ENCODE results near the gene USP50. TPM values are rescaled to one million over a fixed set of nuclear protein-coding genes. Genes with fewer than 3 reads are reported as not detected.

Gene USP50
- total RNA-seq, 1 donor from 2014 or later, result 1.5 TPM

DNA sequence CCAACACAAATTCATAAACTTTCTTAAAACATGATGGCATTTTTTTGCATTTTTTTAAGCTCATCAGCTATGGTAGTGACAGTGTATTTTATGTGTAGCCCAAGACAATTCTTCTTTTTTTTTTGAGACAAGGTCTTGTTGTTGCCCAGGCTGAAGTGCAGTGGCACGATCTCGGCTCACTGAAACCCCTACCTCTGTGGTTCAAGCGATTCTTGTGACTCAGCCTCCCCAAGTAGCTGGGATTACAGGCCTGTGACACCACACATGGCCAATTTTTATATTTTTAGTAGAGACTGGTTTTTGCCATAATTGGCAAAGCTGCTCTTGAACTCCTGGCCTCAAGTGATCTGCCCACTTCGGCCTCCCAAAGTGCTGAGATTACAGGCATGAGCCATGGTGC is 17.3 kb upstream of the USP50 start:
- no peak overlapping the region for H3K27ac Mint-ChIP-seq
- DNase-seq (ENCODE audit: low spot score in 2 of 2, unreplicated experiment in 2 of 2), result no peak
- no peaks in the 10 kb centered on the region for H3K4me1 Mint-ChIP-seq
- no peak for TF ChIP-seq CTCF (IDR thresholded peaks at IDR 0.05; ENCODE audit: unreplicated experiment)
- H3K9me3 Mint-ChIP-seq, result no peaks in the 10 kb centered on the region
- H3K36me3 Mint-ChIP-seq, result peaks cover 25% of the 10 kb centered on the region
- no peak overlapping the region for H3K4me3 Mint-ChIP-seq
- no peaks in the 10 kb centered on the region for H3K27me3 Mint-ChIP-seq (ENCODE audit: low read depth)

GRCh38 chr15:50562735-50563640 is 16.5 kb upstream of the USP50 start:
- Mint-ChIP-seq H3K27ac (no peak overlapping the region), H3K4me3 (no peak overlapping the region), H3K4me1 (no peaks in the 10 kb centered on the region), H3K27me3 (ENCODE audit: low read depth) (no peaks in the 10 kb centered on the region), H3K36me3 (peaks cover 23% of the 10 kb centered on the region), H3K9me3 (no peaks in the 10 kb centered on the region)
- no peak for TF ChIP-seq CTCF (IDR thresholded peaks at IDR 0.05; ENCODE audit: unreplicated experiment)
- no peak for DNase-seq (ENCODE audit: low spot score in 2 of 2, unreplicated experiment in 2 of 2)

GRCh38 chr15:50558012-50558411 is 11.5 kb upstream of the USP50 start:
- no peak for DNase-seq (ENCODE audit: low spot score in 2 of 2, unreplicated experiment in 2 of 2)
- Mint-ChIP-seq H3K36me3 (peaks cover 26% of the 10 kb centered on the region), H3K9me3 (peaks cover 4% of the 10 kb centered on the region), H3K4me1 (no peaks in the 10 kb centered on the region), H3K27me3 (ENCODE audit: low read depth) (no peaks in the 10 kb centered on the region), H3K4me3 (no peak overlapping the region), H3K27ac (no peak overlapping the region)
- TF ChIP-seq CTCF (IDR thresholded peaks at IDR 0.05; ENCODE audit: unreplicated experiment), result no peak

DNA sequence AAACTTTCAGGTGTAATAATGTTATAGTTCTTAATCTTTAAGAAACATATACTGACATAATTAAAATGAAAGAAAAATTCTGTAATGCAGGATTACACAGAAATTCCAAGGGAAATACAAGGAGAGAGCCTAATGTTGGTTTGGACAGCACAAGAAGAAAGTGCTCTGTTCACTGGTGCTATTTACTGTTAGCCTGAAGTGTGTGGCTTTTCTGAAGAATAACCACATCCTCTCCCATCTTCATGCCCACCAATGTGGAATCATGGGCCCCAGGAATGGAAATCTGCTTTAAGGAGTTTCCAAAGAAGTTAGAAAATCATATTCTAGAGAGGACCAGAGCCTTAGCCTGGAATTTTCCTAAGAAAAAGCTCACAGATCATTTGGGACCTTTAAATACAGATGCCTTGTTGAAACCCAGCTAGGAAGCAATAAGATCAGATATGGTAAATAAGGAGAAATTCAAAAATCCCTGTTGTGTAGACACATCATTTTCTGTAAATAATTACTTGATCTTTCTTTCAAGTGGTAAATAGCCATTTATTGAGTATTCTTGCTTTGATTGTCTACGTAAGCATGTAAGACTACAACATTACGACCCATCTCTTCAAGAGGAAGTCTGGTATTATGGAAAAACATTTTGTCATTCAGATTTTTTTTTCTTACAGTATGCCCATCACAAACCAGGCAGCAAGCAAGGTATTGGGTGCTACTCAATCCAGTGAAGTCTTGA is 10.3 kb upstream of the USP50 start:
- H3K36me3 Mint-ChIP-seq, result peaks cover 20% of the 10 kb centered on the region
- no peaks in the 10 kb centered on the region for H3K4me1 Mint-ChIP-seq
- no peak for TF ChIP-seq CTCF (IDR thresholded peaks at IDR 0.05; ENCODE audit: unreplicated experiment)
- H3K9me3 Mint-ChIP-seq, result peaks cover 4% of the 10 kb centered on the region
- DNase-seq (ENCODE audit: low spot score in 2 of 2, unreplicated experiment in 2 of 2), result no peak
- no peak overlapping the region for H3K27ac Mint-ChIP-seq
- H3K27me3 Mint-ChIP-seq (ENCODE audit: low read depth), result no peaks in the 10 kb centered on the region
- H3K4me3 Mint-ChIP-seq, result no peak overlapping the region

DNA sequence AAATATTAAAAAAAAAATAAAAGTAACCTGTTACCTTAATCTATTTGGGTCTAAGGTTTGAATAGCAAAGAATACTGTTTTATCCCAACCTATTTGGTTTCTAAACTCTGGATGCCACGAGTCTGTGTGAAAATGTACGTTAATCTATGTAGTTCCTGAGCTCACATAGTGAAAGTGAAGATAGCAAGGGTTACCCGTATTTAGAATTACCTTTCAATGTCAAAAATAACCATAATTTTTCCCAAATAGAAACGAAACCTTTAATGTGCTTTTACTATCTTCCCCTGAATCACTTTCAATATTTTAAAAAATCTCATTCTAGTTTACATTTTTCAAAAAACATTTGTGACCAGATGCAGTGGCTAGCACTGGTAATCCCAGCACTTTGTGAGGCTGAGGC is 5.8 kb upstream of the USP50 start:
- Mint-ChIP-seq H3K4me1 (no peaks in the 10 kb centered on the region), H3K4me3 (no peak overlapping the region), H3K9me3 (peaks cover 7% of the 10 kb centered on the region), H3K27ac (no peak overlapping the region), H3K36me3 (peaks cover 15% of the 10 kb centered on the region), H3K27me3 (ENCODE audit: low read depth) (no peaks in the 10 kb centered on the region)
- DNase-seq (ENCODE audit: low spot score in 2 of 2, unreplicated experiment in 2 of 2), result no peak
- no peak for TF ChIP-seq CTCF (IDR thresholded peaks at IDR 0.05; ENCODE audit: unreplicated experiment)
